LNCAP (cell line): ENCODE results near the gene ZNF644.

Experiments used
- CTCF ChIP-seq: fragments of 450-650 bp; IDR thresholded peaks from 2 replicates; pipeline ENCODE4 v1.5.1; 2017; ENCODE audit warnings: mild to moderate bottlenecking

ZNF644 gene

GRCh38 chr1:90936731-90937130, 85.1 kb downstream of the ZNF644 start:
- no peak for TF ChIP-seq CTCF

GRCh38 chr1:90936061-90936460, 85.8 kb downstream of the ZNF644 start:
- no peak for TF ChIP-seq CTCF

DNA sequence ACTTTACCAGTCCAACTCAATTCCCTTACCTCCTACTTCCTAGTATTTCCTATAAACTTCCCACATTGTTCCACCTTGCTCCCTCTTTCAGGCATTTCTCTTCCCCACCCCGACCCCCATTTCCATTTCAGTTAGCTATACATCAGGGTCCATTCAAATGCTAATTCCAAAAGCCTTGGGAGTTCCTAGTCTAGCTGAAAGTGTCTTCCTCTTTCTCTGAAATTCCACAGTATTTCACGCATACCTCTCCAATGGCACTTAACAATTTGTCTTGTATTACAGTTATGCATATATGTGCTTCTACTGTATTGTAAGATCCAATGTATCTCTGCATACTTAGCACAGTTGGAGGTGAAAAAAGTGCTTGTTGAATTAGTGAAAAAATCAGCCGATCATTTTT, 94.9 kb downstream of the ZNF644 start:
- no peak for TF ChIP-seq CTCF

GRCh38 chr1:90925928-90926869, 95.6 kb downstream of the ZNF644 start:
- TF ChIP-seq CTCF: no peak

- no peak for TF ChIP-seq CTCF
Measured at GRCh38 chr1:90924982-90925381, 96.9 kb downstream of the ZNF644 start.

GRCh38 chr1:90922996-90923395, 98.8 kb downstream of the ZNF644 start:
- no peak for TF ChIP-seq CTCF

DNA sequence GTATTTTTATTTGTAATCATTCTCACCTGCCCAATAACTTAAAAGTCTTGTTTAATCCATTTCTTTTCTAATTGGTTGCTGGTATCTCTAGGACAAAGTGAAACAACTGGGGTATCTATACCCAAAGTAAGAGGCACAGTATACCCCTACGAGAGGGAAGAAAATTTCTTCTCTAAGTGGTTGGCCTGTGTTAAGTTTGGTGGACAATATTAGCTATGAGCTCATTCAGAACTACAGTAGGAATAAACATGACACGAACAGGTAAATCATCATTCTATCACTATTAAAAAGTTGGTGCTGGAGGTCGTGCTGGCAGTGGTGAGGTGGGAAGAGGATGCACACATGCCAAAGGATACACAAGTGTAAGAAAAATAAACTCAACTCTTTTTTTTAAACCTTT, 99.6 kb downstream of the ZNF644 start:
- TF ChIP-seq CTCF: no peak
